Neural cell (in vitro differentiated cells): ENCODE results near the gene PDK1.

Source experiments
- CTCF ChIP-seq: fragments of 450-650 bp; IDR thresholded peaks from 2 replicates; pipeline ENCODE4 v1.5.1; 2014; ENCODE audit warnings: antibody characterized with exemption, mild to moderate bottlenecking, moderate library complexity; ENCODE audit not compliant: poor library complexity, severe bottlenecking
- POLR2AphosphoS5 ChIP-seq: IDR thresholded peaks from 2 replicates; pipeline ENCODE4 v1.6.1; 2012
- RAD21 ChIP-seq: fragments of 450-650 bp; conservative IDR thresholded peaks from 2 replicates; pipeline ENCODE4 v1.6.1; 2014; ENCODE audit warnings: antibody characterized with exemption, mild to moderate bottlenecking, moderate library complexity
- REST ChIP-seq: IDR thresholded peaks from 2 replicates; pipeline ENCODE4 v1.6.1; 2012; ENCODE audit warnings: borderline replicate concordance
- SMC3 ChIP-seq: fragments of 450-650 bp; conservative IDR thresholded peaks from 2 replicates; pipeline ENCODE4 v1.6.1; 2014; ENCODE audit warnings: antibody characterized with exemption, mild to moderate bottlenecking, moderate library complexity; ENCODE audit not compliant: poor library complexity
- TAF1 ChIP-seq: IDR thresholded peaks from 2 replicates; pipeline ENCODE4 v1.6.1; 2012; ENCODE audit warnings: low read depth

GRCh38 chr2:172535119-172535518 is 20.8 kb upstream of the PDK1 start:
- no peak for TF ChIP-seq CTCF
- no peak for TF ChIP-seq REST
- TF ChIP-seq TAF1 = no peak
- no peak for TF ChIP-seq POLR2AphosphoS5
- no peak for TF ChIP-seq RAD21
- no peak for TF ChIP-seq SMC3
